Breast epithelium (tissue), 4 donors: Measurements from ENCODE around the gene GASK1B. TPM values are rescaled to one million over a fixed set of nuclear protein-coding genes. Genes with fewer than 3 reads are reported as not detected.
A peak's percentile ranks its signal among the peaks of the same experiment; 100 is the strongest.

Experiments
- DNase-seq, 2 donors: peaks; one replicate each; pipeline ENCODE4 v3.0.0-alpha.2; 2019; ENCODE audit warnings: low spot score in 2 of 2
- H3K27ac ChIP-seq, 2 donors: fragments of 200-600 bp; sonication (generic) in 1 of 2; one replicate each; pipeline ENCODE4 v1.5.1; 2016 to 2019; ENCODE audit warnings: mild to moderate bottlenecking in 1 of 2
- H3K27me3 ChIP-seq, 2 donors: fragments of 200-600 bp; sonication (generic) in 1 of 2; one replicate each; pipeline versions ENCODE4 v1.5.1 to v1.6.0; 2017 to 2019; ENCODE audit warnings: control low read depth in 1 of 2, mild to moderate bottlenecking in 1 of 2
- H3K36me3 ChIP-seq: fragments of 200-600 bp; one replicate; pipeline ENCODE4 v1.5.1; 2019
- H3K4me1 ChIP-seq, 2 donors: fragments of 200-600 bp; sonication (generic); one replicate each; pipeline ENCODE4 v1.5.1; 2016 to 2019; ENCODE audit warnings: control low read depth in 1 of 2
- H3K4me3 ChIP-seq, 3 donors: fragments of 200-600 bp; sonication (generic); 1 replicate in 2 of 3; 2 replicates in 1 of 3; pipeline ENCODE4 v1.5.1; 2016 to 2019; ENCODE audit warnings: mild to moderate bottlenecking in 3 of 3, moderate library complexity in 2 of 3
- H3K9me3 ChIP-seq, 2 donors: fragments of 200-600 bp; sonication (generic) in 1 of 2; one replicate each; pipeline ENCODE4 v1.5.1; 2016 to 2019; ENCODE audit warnings: control low read depth in 1 of 2
- POLR2A ChIP-seq: fragments of 450-650 bp; IDR thresholded peaks from one replicate; pipeline ENCODE4 v1.6.1; 2016; ENCODE audit warnings: antibody characterized with exemption, mild to moderate bottlenecking, moderate library complexity
- POLR2AphosphoS5 ChIP-seq, 3 donors: sonication (generic); formaldehyde crosslinking; IDR thresholded peaks; one replicate each; pipeline ENCODE4 v1.6.1; 2017; ENCODE audit warnings: antibody characterized with exemption in 3 of 3
- intact Hi-C: fragments of 100-400 bp; cut with DNase I; formaldehyde crosslinking; loops from one replicate; pipeline ENCODE4 v1.15.1; 2023; ENCODE audit warnings: low total_unique reads
- total RNA-seq, 3 donors: library from RNA; depleted of rRNA; stranded (reverse); fragments of >200 nt; gene quantifications; one replicate each; pipeline ENCODE4 v1.1.0, GENCODE V29; 2016
- TF ChIP-seq, protein P1 (sequence below), 3 donors: fragments of 450-650 bp; IDR thresholded peaks; one replicate each; pipeline ENCODE4 v1.5.1; 2016 to 2017; ENCODE audit warnings: antibody characterized with exemption in 3 of 3, mild to moderate bottlenecking in 3 of 3, moderate library complexity in 3 of 3

GASK1B gene
- total RNA-seq, 3 donors from 2014 or later, result 69.3 to 71.1 (median 70.4) TPM

DNA sequence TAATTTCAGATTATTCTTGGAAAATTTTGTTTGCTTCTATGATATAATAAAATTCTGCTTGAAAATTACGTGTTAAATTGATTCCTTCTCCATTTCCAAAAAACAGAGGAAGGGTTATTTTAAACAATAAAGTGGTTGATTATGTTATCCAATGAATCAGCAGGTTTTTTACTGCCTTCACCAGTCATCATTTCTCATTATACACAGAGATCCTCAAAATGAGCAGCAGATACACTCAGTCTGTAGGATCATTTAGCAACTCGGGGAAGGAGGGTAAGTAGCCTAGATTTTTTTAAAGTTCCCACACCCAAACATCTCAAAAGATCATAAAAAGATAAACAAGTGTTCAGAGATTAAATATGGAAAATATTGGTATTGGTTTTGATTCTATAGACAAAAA, 30.6 kb upstream of the GASK1B start:
- no peak overlapping the region for H3K27ac ChIP-seq
- no peaks in the 10 kb centered on the region for H3K36me3 ChIP-seq
- H3K4me1 ChIP-seq, result no peaks in the 10 kb centered on the region
- H3K9me3 ChIP-seq, result no peaks in the 10 kb centered on the region
- H3K4me3 ChIP-seq, result no peak overlapping the region
- no peak for DNase-seq
- intact Hi-C loops, result no loop called here
- no peak for TF ChIP-seq POLR2AphosphoS5 (IDR thresholded peaks at IDR 0.05)
- no peak for TF ChIP-seq POLR2A
- H3K27me3 ChIP-seq, result no peaks in the 10 kb centered on the region

DNA sequence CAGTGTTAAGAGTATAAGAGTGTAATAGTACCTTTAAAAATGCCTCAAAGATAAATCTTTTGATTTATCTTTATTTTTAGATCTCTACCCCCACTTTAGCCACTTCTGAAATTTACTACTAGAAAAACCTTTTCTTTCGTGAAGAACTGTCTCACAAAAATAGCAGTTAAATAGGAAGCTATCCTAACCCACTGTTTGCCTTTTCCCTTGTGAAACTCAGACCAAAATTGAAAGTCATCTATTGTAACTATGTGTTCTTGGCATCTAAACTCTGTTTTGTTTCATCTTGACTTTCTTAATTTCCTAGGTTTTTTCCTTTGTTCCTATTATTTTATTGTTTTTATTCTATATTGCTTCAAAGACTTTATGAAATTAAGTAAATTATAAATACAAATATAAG, 29.7 kb upstream of the GASK1B start:
- DNase-seq, result no peak
- no peak for TF ChIP-seq POLR2AphosphoS5 (IDR thresholded peaks at IDR 0.05)
- TF ChIP-seq, protein P1, sequence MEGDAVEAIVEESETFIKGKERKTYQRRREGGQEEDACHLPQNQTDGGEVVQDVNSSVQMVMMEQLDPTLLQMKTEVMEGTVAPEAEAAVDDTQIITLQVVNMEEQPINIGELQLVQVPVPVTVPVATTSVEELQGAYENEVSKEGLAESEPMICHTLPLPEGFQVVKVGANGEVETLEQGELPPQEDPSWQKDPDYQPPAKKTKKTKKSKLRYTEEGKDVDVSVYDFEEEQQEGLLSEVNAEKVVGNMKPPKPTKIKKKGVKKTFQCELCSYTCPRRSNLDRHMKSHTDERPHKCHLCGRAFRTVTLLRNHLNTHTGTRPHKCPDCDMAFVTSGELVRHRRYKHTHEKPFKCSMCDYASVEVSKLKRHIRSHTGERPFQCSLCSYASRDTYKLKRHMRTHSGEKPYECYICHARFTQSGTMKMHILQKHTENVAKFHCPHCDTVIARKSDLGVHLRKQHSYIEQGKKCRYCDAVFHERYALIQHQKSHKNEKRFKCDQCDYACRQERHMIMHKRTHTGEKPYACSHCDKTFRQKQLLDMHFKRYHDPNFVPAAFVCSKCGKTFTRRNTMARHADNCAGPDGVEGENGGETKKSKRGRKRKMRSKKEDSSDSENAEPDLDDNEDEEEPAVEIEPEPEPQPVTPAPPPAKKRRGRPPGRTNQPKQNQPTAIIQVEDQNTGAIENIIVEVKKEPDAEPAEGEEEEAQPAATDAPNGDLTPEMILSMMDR (IDR thresholded peaks at IDR 0.05), result no peak
- TF ChIP-seq POLR2A, result no peak
- H3K4me3 ChIP-seq, result no peak overlapping the region
- H3K27ac ChIP-seq, result peak overlapping the region in 1 of 2 donors; percentile 45
- no peaks in the 10 kb centered on the region for H3K9me3 ChIP-seq
- H3K4me1 ChIP-seq, result no peaks in the 10 kb centered on the region
- intact Hi-C loops, result no loop called here
- no peaks in the 10 kb centered on the region for H3K36me3 ChIP-seq
- H3K27me3 ChIP-seq, result no peaks in the 10 kb centered on the region

DNA sequence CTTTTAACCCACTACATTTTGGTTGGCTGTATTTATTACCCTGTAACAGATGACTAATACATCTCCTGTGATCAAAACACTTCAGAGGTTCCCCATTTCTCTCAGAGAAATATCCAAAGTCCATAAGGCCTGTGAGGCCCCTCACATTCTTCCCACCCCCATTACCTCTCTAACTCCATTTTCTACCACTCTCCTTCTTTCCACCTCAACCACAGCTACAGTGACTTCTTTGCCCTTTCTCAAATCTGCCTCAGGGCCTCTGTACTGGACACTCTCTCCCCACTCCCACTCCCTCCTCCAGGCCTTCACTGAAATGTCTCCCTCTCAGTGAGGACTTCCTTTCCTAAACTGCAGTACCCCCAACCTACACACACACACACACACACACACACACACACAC, 29.1 kb upstream of the GASK1B start:
- intact Hi-C loops, result no loop called here
- Histone ChIP-seq H3K27me3 (no peaks in the 10 kb centered on the region), H3K27ac (peak overlapping the region; percentile 45 to 61), H3K9me3 (no peaks in the 10 kb centered on the region), H3K36me3 (no peaks in the 10 kb centered on the region), H3K4me3 (no peak overlapping the region), H3K4me1 (no peaks in the 10 kb centered on the region)
- TF ChIP-seq POLR2AphosphoS5 (IDR thresholded peaks at IDR 0.05) (no peak), POLR2A (no peak)
- TF ChIP-seq, protein P1 (IDR thresholded peaks at IDR 0.05), result no peak
- no peak for DNase-seq

DNA sequence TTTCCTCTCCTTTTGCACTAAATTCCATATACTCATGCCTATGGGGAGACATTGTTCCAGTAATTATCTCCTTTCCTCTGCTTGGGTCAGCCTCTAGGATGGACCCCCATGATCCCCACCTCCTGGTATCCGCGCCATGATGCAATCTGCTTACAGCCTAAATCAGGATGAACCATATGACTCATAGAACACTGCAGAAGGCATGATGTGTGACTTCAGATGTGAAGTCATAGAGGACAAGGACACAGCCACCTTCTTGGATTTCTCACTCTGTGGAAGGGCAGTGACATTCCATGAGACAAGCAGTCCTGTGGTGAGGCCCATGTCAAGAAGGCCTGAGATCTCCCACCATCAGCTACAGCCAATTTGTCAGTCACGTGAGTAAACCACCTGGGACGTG, 28.5 kb upstream of the GASK1B start:
- Histone ChIP-seq H3K27me3 (no peaks in the 10 kb centered on the region), H3K4me3 (no peak overlapping the region), H3K27ac (peak overlapping the region in 1 of 2 donors; percentile 61), H3K4me1 (no peaks in the 10 kb centered on the region), H3K36me3 (no peaks in the 10 kb centered on the region), H3K9me3 (no peaks in the 10 kb centered on the region)
- intact Hi-C loops, result no loop called here
- no peak for DNase-seq
- TF ChIP-seq POLR2A (no peak), POLR2AphosphoS5 (IDR thresholded peaks at IDR 0.05) (no peak)
- TF ChIP-seq, protein P1 (IDR thresholded peaks at IDR 0.05), result no peak

DNA sequence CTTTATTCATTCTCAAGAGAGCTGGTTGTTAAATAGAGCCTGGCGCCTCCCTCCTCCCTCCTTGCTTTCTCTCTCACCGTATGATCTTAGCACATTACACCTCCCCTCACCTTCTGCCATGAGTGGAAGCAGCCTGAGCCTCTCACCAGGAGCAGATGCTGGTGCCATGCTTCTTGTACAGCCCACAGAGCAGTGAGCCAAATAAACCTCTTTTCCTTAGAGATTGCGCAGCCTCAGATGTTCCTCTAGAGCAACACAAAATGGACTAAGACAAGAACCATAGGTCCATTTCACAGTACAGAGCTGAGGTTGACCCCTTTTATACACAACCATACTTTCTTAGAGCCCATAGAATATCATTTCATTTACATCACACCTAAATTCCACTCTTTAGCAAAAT, 27.4 kb upstream of the GASK1B start:
- no peak for DNase-seq
- Histone ChIP-seq H3K27ac (no peak overlapping the region), H3K4me1 (no peaks in the 10 kb centered on the region), H3K27me3 (no peaks in the 10 kb centered on the region), H3K36me3 (no peaks in the 10 kb centered on the region), H3K4me3 (no peak overlapping the region), H3K9me3 (no peaks in the 10 kb centered on the region)
- intact Hi-C loops, result no loop called here
- TF ChIP-seq POLR2AphosphoS5 (IDR thresholded peaks at IDR 0.05) (no peak), POLR2A (no peak)
- TF ChIP-seq, protein P1 (IDR thresholded peaks at IDR 0.05), result no peak
